GM19324 (cell line): ENCODE measurements around the gene IL1RAP.
"Not testable (repeated sequence)": the region's sequence is repeated elsewhere in the genome, so short reads cannot be mapped to it uniquely, and the experiment has no call there.

Experiments
- ATAC-seq: cut with Tn5 transposase; IDR thresholded peaks from one replicate; pipeline ENCODE4 v1.9.1; 2021; ENCODE audit warnings: mild to moderate bottlenecking, moderate library complexity; ENCODE audit not compliant: unreplicated experiment, low FRiP score

Gene IL1RAP

DNA sequence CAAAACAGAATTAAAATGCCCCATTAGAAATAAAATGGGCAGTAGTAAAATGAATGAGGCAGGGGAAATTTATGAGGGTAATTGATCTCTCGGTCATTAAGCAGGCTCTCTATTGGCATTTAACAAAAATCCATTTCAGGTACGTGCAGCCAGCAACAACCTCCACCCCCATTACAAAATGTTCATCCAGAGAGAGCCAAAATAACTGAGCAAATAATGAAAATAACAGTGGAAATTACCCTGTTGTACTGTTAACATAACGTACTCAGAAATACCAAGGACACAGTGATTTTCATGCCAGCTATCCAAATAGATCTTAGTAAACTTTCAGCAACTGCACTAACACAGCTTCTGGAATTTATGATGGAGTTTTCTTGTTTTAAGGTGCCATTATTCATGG is 127.7 kb downstream of the IL1RAP start:
- no peak for ATAC-seq

DNA sequence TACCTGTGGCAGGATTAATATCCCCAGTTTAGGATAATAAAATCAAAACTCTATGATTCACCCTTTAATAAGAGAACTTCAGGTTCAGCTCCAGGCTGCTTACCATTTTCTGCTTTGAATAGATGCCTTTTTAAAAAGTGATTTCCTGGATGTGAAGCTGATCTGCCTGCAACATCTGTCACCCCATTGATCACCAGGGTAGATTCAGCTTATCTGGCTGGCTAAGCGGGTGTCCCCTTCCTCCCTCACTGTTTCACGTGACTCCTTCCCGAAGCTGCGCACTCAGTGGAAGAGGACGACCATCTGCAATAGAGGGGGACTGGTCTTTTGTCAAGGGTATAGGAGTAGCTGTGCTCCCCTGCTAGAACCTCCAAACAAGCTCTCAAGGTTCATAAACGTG is 128.1 kb downstream of the IL1RAP start:
- no peak for ATAC-seq

DNA sequence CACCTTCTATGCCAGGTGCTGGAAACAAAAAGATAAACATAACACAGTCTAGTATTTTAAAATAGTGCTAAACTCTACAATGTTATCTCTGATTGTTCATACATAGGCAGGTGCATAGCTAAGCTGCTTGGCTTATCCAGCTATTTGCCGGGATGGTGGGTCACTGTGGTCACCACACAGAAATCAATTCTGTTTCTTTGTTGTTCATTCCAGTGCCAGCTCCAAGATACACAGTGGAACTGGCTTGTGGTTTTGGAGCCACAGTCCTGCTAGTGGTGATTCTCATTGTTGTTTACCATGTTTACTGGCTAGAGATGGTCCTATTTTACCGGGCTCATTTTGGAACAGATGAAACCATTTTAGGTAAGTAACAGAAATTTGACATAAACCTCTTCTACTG is 130.2 kb downstream of the IL1RAP start:
- no peak for ATAC-seq

DNA sequence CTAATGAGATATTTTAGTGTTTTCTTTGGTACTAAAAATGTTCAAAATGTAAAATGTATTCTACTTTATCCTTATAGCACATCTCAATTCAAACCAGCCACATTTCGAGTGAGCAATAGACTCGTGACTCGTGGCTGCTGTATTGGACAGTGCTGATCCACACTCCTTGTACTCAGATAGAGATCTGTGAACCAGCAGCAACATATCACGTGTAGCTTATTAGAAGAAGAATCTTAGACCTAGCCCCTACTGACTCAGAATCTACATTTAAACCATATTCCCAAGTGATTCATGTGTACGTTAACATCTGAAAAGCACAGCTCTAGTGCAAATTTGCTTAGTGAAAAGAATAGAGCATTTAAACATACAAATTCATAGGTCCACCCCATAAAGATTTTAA is 130.9 kb downstream of the IL1RAP start:
- ATAC-seq = no peak

DNA sequence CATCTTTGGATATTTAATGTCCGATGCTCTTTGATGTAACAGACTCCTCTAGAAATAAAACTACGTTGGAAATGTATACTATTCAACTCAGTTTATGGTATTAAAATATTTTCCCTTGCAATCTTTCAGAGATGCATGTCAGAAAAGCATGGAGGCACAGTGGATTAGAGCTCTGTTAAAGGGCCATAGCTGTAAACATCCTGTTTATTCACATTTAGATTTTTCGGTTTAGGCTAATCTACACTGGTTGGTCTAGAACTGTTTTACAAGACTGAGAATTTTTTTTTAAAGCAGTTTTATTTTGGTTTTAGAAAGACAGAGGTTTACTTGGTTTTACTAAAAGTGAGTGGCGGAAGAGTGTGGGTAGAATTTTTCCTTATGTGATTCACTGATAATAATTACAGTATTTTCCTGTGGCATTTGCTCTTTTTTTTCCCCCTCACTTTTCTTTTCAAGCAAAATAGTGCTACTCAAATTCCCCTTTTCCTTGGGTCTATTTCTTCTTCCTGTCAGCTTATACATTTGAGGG is 132.1 kb downstream of the IL1RAP start:
- no peak for ATAC-seq

DNA sequence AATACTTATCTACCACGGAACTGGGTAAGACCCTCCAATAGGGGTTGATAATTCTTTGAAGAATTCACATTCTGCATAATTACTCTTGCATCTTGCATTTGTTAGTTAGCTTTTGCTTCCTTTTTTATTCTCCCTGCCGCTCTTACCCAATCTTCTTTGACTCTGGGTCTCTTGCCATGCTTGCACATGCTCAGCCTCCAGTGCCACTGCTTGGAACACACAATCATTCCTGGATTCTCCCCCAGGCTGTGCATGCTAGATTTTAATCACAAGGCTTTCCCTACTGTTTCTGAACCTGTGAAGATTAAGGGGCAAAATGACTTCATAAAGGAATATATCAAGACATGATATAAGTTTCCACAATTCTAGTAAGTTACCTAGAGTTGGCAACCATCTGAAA is 133.1 kb downstream of the IL1RAP start:
- ATAC-seq = no peak

DNA sequence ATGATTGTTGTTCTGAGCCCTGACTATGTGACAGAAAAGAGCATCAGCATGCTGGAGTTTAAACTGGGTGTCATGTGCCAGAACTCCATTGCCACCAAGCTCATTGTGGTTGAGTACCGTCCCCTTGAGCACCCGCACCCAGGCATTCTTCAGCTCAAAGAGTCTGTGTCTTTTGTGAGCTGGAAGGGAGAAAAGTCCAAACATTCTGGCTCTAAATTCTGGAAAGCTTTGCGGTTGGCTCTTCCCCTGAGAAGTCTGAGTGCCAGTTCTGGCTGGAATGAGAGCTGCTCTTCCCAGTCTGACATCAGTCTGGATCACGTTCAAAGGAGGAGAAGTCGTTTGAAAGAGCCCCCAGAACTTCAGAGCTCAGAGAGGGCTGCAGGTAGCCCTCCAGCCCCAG is 142.0 kb downstream of the IL1RAP start:
- no peak for ATAC-seq

DNA sequence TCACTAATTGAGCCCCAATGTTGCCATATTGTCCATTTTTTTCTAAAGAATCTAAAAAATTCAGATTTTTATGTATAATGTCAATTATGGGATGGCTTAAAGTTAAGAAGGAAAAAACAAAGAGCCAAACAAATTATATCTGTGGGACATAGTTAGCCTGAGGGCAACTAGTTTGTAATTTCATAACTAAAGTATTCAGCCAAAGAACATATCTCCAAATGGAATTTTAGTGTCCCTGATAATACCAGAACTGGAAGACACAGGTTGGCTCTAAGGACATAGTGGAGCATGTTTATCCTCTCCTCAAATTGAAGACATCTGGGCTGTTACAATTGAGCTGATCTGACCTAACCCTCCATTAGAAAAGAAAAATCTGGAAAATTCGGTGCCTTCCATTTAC is 144.2 kb downstream of the IL1RAP start:
- no peak for ATAC-seq

DNA sequence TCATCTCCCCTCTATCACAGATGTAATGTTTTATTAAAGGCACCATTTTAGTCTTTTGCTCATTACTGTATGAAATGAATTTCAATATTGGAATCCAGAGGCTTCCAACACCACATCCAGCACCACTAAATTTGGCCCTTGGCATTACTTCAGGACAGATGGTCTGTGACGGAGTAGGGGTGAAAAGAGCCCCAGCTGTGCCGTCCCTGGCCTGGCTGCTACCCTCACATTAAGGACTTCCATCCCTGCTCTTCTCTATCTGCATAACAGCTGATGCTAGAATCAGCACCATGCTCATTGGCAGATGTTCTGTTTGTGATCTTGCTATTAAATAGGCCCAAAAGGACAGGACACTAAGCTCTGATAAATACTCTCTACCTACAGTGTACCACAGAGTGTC is 152.9 kb downstream of the IL1RAP start:
- no peak for ATAC-seq

DNA sequence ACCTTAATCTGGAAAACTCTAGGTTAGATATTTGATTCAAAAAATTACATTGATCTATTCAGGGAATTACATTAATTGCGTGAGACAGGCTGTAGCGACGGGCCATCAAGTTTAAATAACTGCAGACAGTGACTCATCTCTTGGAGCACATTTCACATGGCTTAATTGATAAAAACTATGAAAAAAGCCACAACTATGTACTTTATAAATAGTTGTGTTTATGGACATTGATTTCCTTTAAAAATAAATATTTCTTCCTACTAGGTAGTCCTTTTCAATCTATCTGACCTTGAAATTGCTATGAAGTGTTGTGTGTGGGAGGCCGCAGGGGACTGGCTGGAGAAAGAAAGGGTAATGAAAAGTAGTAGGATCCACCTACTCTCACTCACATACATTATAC is 157.8 kb downstream of the IL1RAP start:
- no peak for ATAC-seq

DNA sequence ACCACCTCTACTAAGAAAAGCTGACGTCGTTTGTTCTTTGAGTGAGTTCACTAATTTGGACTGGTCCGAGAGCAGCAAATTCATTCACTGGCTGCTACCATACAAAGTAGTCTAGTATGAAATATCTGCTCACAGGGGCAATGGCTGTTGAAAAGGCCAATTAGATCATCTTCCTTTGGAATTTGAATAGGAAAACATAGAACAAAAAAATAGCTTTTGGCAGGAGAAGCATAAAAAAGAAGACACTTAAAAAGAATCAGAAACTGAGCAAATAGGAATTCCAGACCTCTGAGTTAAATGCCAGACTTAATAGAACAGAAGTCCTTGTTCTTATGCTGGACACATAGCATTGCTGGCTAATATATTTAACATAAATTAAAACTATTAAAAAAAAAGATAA is 159.3 kb downstream of the IL1RAP start:
- no peak for ATAC-seq

DNA sequence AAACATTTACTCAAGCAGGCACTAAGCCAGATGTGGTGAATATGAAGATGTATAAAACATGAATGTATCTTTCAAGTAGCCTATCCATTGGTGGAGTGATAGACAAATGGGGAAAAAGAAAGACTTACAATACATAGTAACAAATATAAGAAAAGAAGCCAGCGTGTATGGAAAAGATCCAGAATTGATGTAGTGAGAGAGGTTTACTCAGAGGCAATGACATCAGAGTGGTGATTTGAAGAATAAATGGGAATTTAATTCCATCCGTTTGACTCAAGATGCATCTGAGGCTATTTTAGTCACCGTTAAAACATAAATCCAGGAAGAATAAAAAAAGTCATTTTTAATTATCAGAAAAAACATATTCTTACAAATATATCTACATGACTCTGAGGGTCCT is 162.6 kb downstream of the IL1RAP start:
- no peak for ATAC-seq

DNA sequence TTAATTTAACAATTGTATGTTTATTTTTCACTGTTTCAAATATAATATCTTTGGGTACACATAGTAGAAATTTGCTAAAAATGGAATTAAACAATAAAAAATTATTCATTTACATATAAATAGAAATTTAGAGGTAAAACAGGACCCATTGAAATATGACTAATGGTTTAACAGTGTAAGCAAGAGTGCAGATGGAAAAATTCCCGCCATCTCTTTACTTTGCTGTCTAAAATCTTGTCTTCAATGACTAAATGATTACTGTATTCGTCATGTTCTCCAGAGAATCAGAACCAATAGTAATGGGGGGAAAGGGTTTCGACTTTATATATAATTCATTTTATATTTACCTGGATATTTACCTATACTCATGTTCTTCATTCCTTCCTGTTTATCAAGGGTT is 163.1 kb downstream of the IL1RAP start:
- no peak for ATAC-seq

DNA sequence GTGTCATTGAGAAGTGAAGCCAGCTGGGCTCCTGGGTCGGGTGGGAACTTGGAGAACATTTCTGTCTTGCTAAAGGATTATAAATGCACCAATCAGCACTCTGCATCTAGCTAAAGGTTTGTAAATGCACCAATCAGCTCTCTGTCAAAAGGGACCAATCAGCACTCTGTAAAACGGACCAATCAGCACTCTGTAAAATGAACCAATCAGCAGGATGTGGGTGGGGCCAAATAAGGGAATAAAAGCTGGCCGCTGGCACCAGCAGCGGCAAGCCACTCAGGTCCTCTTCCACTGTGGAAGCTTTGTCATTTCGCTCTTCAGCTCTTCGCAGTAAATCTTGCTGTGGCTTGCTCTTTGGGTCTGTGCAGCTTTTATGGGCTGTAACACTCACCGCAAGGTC is 164.0 kb downstream of the IL1RAP start:
- ATAC-seq = not testable (repeated sequence)

DNA sequence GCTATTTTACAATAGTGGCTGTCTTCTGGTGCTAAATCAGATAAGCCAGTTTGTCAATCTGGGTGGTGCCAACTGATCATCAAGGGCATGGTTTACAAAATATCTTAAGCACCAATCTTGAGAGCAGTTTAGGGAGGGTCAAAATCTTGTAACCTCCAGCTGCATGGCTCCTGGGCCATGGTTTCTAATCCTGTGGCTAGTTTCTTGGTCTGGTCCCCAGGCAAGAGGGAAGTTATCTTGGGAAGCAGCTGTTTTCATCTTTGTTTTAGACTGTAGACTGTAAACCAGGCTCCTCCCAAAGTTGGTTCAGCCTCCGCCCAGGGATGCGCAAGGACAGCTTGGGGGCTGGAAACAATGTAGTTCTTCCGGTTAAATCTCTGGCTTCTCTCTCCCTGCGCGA is 166.8 kb downstream of the IL1RAP start:
- ATAC-seq = no peak

DNA sequence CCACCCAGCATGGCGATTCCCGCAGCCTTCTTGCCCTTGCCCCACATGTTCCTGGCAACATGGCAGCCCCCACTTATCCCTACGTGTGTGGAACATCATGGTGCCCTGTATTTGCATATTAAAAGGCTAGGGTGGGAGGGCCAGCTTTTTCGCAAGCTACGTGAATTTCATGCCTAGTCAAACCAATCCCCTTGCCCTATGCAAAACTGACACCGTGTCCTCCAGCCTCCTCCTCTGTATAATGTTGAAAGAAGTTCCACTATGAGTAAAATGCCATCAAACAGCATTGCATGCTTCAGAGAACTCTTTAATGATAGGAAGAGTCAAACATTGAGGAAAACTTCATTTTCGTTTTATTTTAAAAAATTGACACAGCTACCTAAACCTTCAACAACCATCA is 170.9 kb downstream of the IL1RAP start:
- no peak for ATAC-seq

DNA sequence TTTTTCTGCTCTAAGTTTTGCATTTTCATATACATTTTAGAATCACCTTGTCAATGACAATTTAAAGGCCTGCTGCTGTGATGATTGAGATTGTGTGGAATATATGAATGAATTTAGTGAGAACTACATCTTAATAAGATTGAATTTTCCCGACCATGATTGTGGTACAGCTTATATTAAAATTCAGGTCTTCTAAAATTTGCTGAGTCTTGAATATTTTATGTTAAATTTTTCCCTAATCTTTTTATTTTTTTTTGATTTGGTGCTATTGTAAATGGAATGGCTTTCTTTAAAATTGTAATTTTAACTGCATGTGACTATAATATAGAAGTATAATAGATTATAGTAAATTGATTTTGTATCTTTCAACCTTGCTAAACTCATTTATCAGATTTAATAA is 172.1 kb downstream of the IL1RAP start:
- no peak for ATAC-seq

DNA sequence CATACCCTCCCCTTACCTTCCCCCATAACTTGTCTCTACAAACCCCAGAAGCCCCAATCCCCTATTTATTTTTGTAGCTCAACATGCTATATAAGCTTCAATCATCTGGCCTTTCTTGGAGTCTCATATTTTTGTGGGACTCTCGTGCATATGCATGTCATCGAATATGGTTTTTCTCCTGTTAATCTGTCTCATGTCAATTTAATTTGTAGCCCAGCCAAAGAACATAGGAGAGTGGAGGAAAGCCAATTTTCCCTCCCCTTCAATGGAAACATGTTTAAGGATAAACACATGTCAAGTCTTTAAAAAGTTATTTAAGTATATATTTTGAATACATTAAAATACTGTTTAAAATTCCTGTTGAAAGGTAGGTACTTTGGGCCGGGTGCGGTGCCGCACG is 176.4 kb downstream of the IL1RAP start:
- ATAC-seq = no peak

DNA sequence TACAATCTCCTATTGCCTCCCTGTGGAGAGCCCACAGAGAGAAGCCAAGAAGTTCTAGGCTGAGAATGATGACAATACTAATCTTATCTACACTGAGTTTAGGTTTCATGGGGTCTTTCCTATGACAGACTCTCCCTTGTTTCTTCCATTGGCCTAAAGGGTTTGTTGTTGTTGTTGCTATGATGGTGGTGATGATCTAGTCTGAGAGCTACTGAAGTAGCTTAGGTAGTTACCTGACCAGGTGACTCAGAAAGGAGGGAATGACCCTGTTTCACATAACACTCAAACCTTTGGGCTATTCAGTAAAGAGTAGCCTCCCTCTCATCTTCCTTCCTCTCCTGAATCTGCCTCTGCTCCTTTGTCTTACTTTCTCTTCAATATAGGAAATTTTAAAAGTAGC is 178.4 kb downstream of the IL1RAP start:
- ATAC-seq = no peak

DNA sequence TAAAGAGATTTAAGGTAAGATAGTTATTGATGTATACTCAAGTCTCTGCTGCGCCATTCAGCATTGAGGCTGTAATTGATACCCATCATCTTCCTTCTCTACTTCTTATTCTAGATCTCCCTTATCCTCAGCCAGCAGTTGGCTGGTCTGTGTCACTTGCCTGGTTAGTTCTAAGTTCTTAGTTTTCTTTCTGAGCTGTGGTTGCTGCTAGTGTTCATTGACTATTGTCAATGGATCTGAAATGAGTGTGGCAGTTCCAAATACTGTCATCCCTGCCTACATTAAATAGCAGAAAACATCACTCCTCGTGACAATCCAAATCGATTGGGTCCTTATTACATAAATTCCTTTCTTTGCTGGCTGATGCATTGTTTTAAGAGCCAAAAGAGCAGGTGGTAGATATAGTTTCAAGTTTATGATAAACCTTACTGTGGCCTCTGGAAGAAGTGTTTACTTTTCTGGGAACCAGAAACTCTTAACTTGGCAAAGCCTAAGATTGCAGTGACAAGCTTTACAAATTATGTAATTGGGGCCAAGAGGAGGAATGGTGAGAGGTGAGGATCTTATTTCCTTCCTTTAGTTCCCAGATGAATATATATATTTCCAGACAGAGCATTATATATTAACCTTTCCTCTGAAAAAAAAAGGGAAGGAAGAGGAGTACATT is 180.6 kb downstream of the IL1RAP start:
- ATAC-seq = no peak

DNA sequence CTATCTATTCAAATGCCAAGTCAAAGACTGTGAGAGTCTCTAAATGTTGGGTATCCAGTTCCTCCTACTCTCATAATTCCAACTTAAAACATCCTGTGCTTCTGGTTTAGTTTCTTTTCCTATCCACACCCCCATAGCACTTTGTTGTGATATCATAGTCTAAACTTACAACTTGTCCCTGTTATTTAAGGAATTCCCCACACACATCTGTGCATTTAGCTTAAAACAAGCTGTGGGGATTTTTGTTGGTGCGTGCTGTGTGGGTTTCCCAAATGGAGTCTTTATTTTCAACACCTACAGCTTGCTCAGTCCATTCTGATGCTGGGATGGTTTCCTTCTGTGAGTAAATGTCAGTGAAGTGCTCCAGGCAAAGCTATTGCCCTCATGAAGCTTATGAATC is 181.3 kb downstream of the IL1RAP start:
- ATAC-seq = no peak

DNA sequence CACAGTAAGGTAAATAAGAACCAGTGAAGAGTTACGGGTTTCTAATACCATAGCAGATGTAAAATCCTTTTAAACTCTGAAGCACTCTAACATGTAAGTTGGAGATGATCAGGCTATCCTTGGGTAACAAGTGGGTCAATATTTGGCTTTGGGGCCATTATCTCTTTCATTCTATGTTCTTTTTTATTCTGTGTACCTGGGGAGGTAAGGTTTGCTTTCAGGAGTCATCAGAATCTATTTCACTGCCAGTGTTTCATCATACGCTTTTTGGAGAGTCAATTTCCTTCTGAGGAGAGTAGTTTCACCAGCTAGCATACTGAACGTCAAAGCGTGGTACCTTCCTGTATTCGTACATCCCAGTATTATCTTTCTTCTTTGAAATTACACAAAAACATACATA is 182.1 kb downstream of the IL1RAP start:
- ATAC-seq = no peak
